ES-I3 (cell line): ENCODE data around the gene ACER3.
"Not testable (repeated sequence)": the region's sequence is repeated elsewhere in the genome, so short reads cannot be mapped to it uniquely, and the experiment has no call there.

ENCODE experiments used
- H3K36me3 ChIP-seq: 2 replicates; pipeline ENCODE4 v1.6.1; 2013; ENCODE audit warnings: mild to moderate bottlenecking, low read length, control low read depth, moderate library complexity; ENCODE audit not compliant: insufficient read depth
- H3K4me1 ChIP-seq: 2 replicates; pipeline ENCODE4 v1.6.1; 2013; ENCODE audit warnings: mild to moderate bottlenecking, control low read depth, low read length; ENCODE audit not compliant: insufficient read depth
- H3K9ac ChIP-seq: 2 replicates; pipeline ENCODE4 v1.6.1; 2013; ENCODE audit warnings: low read depth, mild to moderate bottlenecking, low read length, moderate library complexity
- H3K9me3 ChIP-seq: 2 replicates; pipeline ENCODE4 v1.6.1; 2013; ENCODE audit warnings: mild to moderate bottlenecking, low read length, moderate library complexity; ENCODE audit not compliant: control insufficient read depth, insufficient read depth

ACER3 gene

GRCh38 chr11:77044886-77045285 lies 184.2 kb downstream of the ACER3 start:
- H3K9ac ChIP-seq: no peak overlapping the region
- no peaks in the 10 kb centered on the region; the same call in 1 of the 2 replicates for H3K4me1 ChIP-seq
- no peaks in the 10 kb centered on the region for H3K36me3 ChIP-seq
- H3K9me3 ChIP-seq: no peaks in the 10 kb centered on the region

GRCh38 chr11:77046060-77046501 lies 185.4 kb downstream of the ACER3 start:
- H3K9me3 ChIP-seq: no peaks in the 10 kb centered on the region
- no peaks in the 10 kb centered on the region; the same call in 1 of the 2 replicates for H3K4me1 ChIP-seq
- peak overlapping the region; percentile 2; the same call in 1 of the 2 replicates for H3K9ac ChIP-seq
- H3K36me3 ChIP-seq: no peaks in the 10 kb centered on the region

- Histone ChIP-seq H3K36me3 (no peaks in the 10 kb centered on the region), H3K9me3 (no peaks in the 10 kb centered on the region), H3K4me1 (no peaks in the 10 kb centered on the region; the same call in 1 of the 2 replicates), H3K9ac (peak overlapping the region; percentile 37; the same call in 1 of the 2 replicates)
Measured at GRCh38 chr11:77047007-77047927, 186.5 kb downstream of the ACER3 start.

- not testable (repeated sequence) for H3K4me1 ChIP-seq, H3K36me3 ChIP-seq, H3K9ac ChIP-seq, H3K9me3 ChIP-seq
Measured at GRCh38 chr11:77047928-77048446, 187.3 kb downstream of the ACER3 start.

- H3K4me1 ChIP-seq: no peaks in the 10 kb centered on the region; the same call in 1 of the 2 replicates
- H3K9ac ChIP-seq: no peak overlapping the region
- H3K36me3 ChIP-seq: no peaks in the 10 kb centered on the region
- no peaks in the 10 kb centered on the region for H3K9me3 ChIP-seq
Measured at GRCh38 chr11:77049026-77049425, 188.3 kb downstream of the ACER3 start.

GRCh38 chr11:77051511-77051910 lies 190.8 kb downstream of the ACER3 start:
- Histone ChIP-seq H3K36me3 (no peaks in the 10 kb centered on the region), H3K9ac (no peak overlapping the region), H3K4me1 (no peaks in the 10 kb centered on the region)

GRCh38 chr11:77052518-77052917 lies 191.8 kb downstream of the ACER3 start:
- Histone ChIP-seq H3K36me3 (no peaks in the 10 kb centered on the region), H3K9ac (no peak overlapping the region), H3K4me1 (no peaks in the 10 kb centered on the region), H3K9me3 (no peaks in the 10 kb centered on the region)

More at GRCh38 chr11:77051511-77051910, 190.8 kb downstream of the ACER3 start:
- H3K9me3 ChIP-seq: no peaks in the 10 kb centered on the region

- H3K9me3 ChIP-seq: no peaks in the 10 kb centered on the region
- H3K36me3 ChIP-seq: no peaks in the 10 kb centered on the region
- H3K4me1 ChIP-seq: no peaks in the 10 kb centered on the region
- H3K9ac ChIP-seq: no peak overlapping the region
Measured at GRCh38 chr11:77053217-77054015, 192.7 kb downstream of the ACER3 start.

- Histone ChIP-seq H3K9ac (no peak overlapping the region), H3K4me1 (no peaks in the 10 kb centered on the region), H3K9me3 (no peaks in the 10 kb centered on the region), H3K36me3 (no peaks in the 10 kb centered on the region)
Measured at GRCh38 chr11:77054084-77054483, 193.4 kb downstream of the ACER3 start.

GRCh38 chr11:77055101-77055561 lies 194.4 kb downstream of the ACER3 start:
- Histone ChIP-seq H3K9ac (no peak overlapping the region), H3K9me3 (no peaks in the 10 kb centered on the region), H3K4me1 (no peaks in the 10 kb centered on the region), H3K36me3 (no peaks in the 10 kb centered on the region)

GRCh38 chr11:77055913-77056312 lies 195.2 kb downstream of the ACER3 start:
- no peaks in the 10 kb centered on the region for H3K9me3 ChIP-seq
- H3K4me1 ChIP-seq: no peaks in the 10 kb centered on the region
- H3K9ac ChIP-seq: no peak overlapping the region
- H3K36me3 ChIP-seq: no peaks in the 10 kb centered on the region

- Histone ChIP-seq H3K9me3 (no peaks in the 10 kb centered on the region), H3K9ac (no peak overlapping the region)
Measured at GRCh38 chr11:77056814-77057402, 196.2 kb downstream of the ACER3 start.

GRCh38 chr11:77057938-77058474 lies 197.3 kb downstream of the ACER3 start:
- Histone ChIP-seq H3K9ac (no peak overlapping the region), H3K9me3 (no peaks in the 10 kb centered on the region), H3K36me3 (no peaks in the 10 kb centered on the region), H3K4me1 (no peaks in the 10 kb centered on the region)

More at GRCh38 chr11:77056814-77057402, 196.2 kb downstream of the ACER3 start:
- Histone ChIP-seq H3K36me3 (no peaks in the 10 kb centered on the region), H3K4me1 (no peaks in the 10 kb centered on the region)

GRCh38 chr11:77058900-77059299 lies 198.2 kb downstream of the ACER3 start:
- H3K36me3 ChIP-seq: no peaks in the 10 kb centered on the region
- H3K4me1 ChIP-seq: no peaks in the 10 kb centered on the region
- H3K9me3 ChIP-seq: no peaks in the 10 kb centered on the region
- H3K9ac ChIP-seq: no peak overlapping the region
